ENCODE measurements around the gene LRRC36.

The LRRC36 gene

DNA sequence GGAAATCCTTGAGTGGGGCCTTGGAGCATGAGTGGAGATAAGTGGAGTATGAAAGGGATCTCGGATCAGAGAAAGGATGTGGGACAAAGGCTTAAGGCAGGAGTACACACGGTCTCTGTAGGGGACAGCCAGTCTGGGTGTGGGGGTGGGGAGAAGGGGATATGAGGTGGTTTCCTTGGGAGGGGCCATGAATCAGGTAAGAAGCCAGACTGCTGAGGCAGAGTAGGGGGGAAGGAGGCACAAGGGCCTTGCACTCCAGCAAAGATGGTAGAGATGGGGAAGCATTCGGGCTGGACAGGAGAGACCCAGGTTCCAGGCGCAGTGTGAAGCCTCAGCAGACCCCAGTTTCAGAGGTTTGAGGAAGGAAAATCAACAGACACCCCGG, 105.9 kb downstream of the LRRC36 start:
- H3K4me2 ChIP-seq (ENCODE audit: low read depth, low read length, poor library complexity, severe bottlenecking) = no peak overlapping the region
- no peak for TF ChIP-seq EZH2phosphoT487 (conservative IDR thresholded peaks at IDR 0.05; ENCODE audit: low read length)
- TF ChIP-seq, protein P1, sequence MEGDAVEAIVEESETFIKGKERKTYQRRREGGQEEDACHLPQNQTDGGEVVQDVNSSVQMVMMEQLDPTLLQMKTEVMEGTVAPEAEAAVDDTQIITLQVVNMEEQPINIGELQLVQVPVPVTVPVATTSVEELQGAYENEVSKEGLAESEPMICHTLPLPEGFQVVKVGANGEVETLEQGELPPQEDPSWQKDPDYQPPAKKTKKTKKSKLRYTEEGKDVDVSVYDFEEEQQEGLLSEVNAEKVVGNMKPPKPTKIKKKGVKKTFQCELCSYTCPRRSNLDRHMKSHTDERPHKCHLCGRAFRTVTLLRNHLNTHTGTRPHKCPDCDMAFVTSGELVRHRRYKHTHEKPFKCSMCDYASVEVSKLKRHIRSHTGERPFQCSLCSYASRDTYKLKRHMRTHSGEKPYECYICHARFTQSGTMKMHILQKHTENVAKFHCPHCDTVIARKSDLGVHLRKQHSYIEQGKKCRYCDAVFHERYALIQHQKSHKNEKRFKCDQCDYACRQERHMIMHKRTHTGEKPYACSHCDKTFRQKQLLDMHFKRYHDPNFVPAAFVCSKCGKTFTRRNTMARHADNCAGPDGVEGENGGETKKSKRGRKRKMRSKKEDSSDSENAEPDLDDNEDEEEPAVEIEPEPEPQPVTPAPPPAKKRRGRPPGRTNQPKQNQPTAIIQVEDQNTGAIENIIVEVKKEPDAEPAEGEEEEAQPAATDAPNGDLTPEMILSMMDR (IDR thresholded peaks at IDR 0.05; ENCODE audit: insufficient read depth, low read length, poor library complexity, severe bottlenecking) = no peak
- H2AFZ ChIP-seq (ENCODE audit: low read depth, low read length, severe bottlenecking) = no peak overlapping the region
- H4K20me1 ChIP-seq (ENCODE audit: low read depth, low read length) = no peaks in the 10 kb centered on the region
- no peaks in the 10 kb centered on the region for H3K36me3 ChIP-seq (ENCODE audit: low read length)
- H3K27me3 ChIP-seq (ENCODE audit: low read length) = no peaks in the 10 kb centered on the region
- no peaks in the 10 kb centered on the region for H3K79me2 ChIP-seq (ENCODE audit: insufficient read depth, low read length)
- H3K9me2 ChIP-seq (replicated peaks; ENCODE audit: insufficient read depth, low read length) = no peaks in the 10 kb centered on the region
- H3K9ac ChIP-seq (ENCODE audit: low read length) = no peak overlapping the region
- no peaks in the 10 kb centered on the region for H3F3A ChIP-seq (ENCODE audit: insufficient read depth)
- no peak overlapping the region for H3K4me3 ChIP-seq (ENCODE audit: insufficient read depth, low read length, poor library complexity, severe bottlenecking)
- H3K9me3 ChIP-seq (ENCODE audit: insufficient read depth, low read length) = no peaks in the 10 kb centered on the region
- no peak overlapping the region for H3K27ac ChIP-seq (ENCODE audit: low read depth, low read length)

DNA sequence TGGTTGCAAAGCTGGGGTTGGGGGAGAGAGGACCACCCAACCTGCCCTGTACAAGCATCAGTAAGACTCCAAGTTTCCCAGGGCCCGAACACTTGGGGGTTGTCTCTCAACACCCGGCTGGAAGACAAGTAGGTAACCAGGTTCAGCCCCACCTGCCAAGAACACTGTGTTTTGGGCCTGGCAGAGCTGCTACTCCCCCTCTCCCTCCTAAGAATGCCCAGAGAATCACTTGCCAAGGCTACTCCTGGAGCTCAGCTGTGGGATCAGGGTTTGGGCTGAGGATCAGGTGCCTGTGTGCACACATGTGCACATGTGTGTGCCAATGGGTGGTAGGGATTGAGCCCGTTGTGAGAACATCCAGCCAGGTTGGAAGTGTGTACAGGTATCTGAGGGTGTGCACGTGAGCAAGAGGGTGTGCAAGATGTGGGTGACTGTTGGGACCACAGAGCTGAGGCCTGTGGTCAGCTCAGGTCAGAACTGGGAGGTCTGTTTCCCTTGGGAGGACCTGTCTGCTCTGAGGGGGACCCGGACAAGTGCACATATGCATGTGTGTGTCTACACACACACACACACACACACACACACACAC, 106.6 kb downstream of the LRRC36 start:
- no peak overlapping the region for H3K4me3 ChIP-seq (ENCODE audit: insufficient read depth, low read length, poor library complexity, severe bottlenecking)

More for the DNA sequence above, 106.6 kb downstream of the LRRC36 start:
- no peak overlapping the region for H2AFZ ChIP-seq (ENCODE audit: low read depth, low read length, severe bottlenecking)
- H4K20me1 ChIP-seq (ENCODE audit: low read depth, low read length) = no peaks in the 10 kb centered on the region
- no peaks in the 10 kb centered on the region for H3K9me2 ChIP-seq (replicated peaks; ENCODE audit: insufficient read depth, low read length)
- H3K9me3 ChIP-seq (ENCODE audit: insufficient read depth, low read length) = no peaks in the 10 kb centered on the region
- H3K27ac ChIP-seq (ENCODE audit: low read depth, low read length) = no peak overlapping the region
- no peaks in the 10 kb centered on the region for H3K27me3 ChIP-seq (ENCODE audit: low read length)
- TF ChIP-seq, protein P1 (IDR thresholded peaks at IDR 0.05; ENCODE audit: insufficient read depth, low read length, poor library complexity, severe bottlenecking) = no peak
- TF ChIP-seq EZH2phosphoT487 (conservative IDR thresholded peaks at IDR 0.05; ENCODE audit: low read length) = no peak
- no peak overlapping the region for H3K9ac ChIP-seq (ENCODE audit: low read length)
- H3K79me2 ChIP-seq (ENCODE audit: insufficient read depth, low read length) = no peaks in the 10 kb centered on the region
- no peak overlapping the region for H3K4me2 ChIP-seq (ENCODE audit: low read depth, low read length, poor library complexity, severe bottlenecking)
- no peaks in the 10 kb centered on the region for H3K36me3 ChIP-seq (ENCODE audit: low read length)
- H3F3A ChIP-seq (ENCODE audit: insufficient read depth) = no peaks in the 10 kb centered on the region

All from SU-DHL-6 (cell line).